ENCODE measurements around the gene RABGAP1L. TPM values are rescaled to one million over a fixed set of nuclear protein-coding genes. Genes with fewer than 3 reads are reported as not detected.
"Not testable (repeated sequence)": the region's sequence is repeated elsewhere in the genome, so short reads cannot be mapped to it uniquely, and the experiment has no call there.

The RABGAP1L gene
- total RNA-seq, 1 donor from 2014 or later = 19.3 TPM

GRCh38 chr1:174870319-174870718 is 711.0 kb downstream of the RABGAP1L start:
- no peak for DNase-seq (ENCODE audit: low read depth in 2 of 2)

GRCh38 chr1:174871886-174872285 is 712.6 kb downstream of the RABGAP1L start:
- no peak for DNase-seq (ENCODE audit: low read depth in 2 of 2)

- DNase-seq (ENCODE audit: low read depth in 2 of 2) = no peak
Measured at GRCh38 chr1:174872615-174873058, 713.3 kb downstream of the RABGAP1L start.

GRCh38 chr1:174874331-174875053 is 715.2 kb downstream of the RABGAP1L start:
- no peak for DNase-seq (ENCODE audit: low read depth in 2 of 2)

GRCh38 chr1:174875306-174875705 is 716.0 kb downstream of the RABGAP1L start:
- DNase-seq (ENCODE audit: low read depth in 2 of 2) = no peak

GRCh38 chr1:174877208-174877673 is 717.9 kb downstream of the RABGAP1L start:
- no peak for DNase-seq (ENCODE audit: low read depth in 2 of 2)

GRCh38 chr1:174880171-174880570 is 720.9 kb downstream of the RABGAP1L start:
- DNase-seq (ENCODE audit: low read depth in 2 of 2) = no peak

GRCh38 chr1:174883409-174883808 is 724.1 kb downstream of the RABGAP1L start:
- DNase-seq (ENCODE audit: low read depth in 2 of 2) = peak in 1 of 2 donors; percentile 13

GRCh38 chr1:174884038-174884437 is 724.7 kb downstream of the RABGAP1L start:
- DNase-seq (ENCODE audit: low read depth in 2 of 2) = no peak

- no peak for DNase-seq (ENCODE audit: low read depth in 2 of 2)
Measured at GRCh38 chr1:174884566-174884965, 725.2 kb downstream of the RABGAP1L start.

- DNase-seq (ENCODE audit: low read depth in 2 of 2) = no peak
Measured at GRCh38 chr1:174890024-174890423, 730.7 kb downstream of the RABGAP1L start.

GRCh38 chr1:174892016-174892415 is 732.7 kb downstream of the RABGAP1L start:
- no peak for DNase-seq (ENCODE audit: low read depth in 2 of 2)

GRCh38 chr1:174894117-174894762 is 734.9 kb downstream of the RABGAP1L start:
- no peak for DNase-seq (ENCODE audit: low read depth in 2 of 2)

- DNase-seq (ENCODE audit: low read depth in 2 of 2) = not testable (repeated sequence)
Measured at GRCh38 chr1:174895610-174896009, 736.3 kb downstream of the RABGAP1L start.

- DNase-seq (ENCODE audit: low read depth in 2 of 2) = no peak
Measured at GRCh38 chr1:174898102-174898797, 738.9 kb downstream of the RABGAP1L start.

GRCh38 chr1:174900317-174900716 is 741.0 kb downstream of the RABGAP1L start:
- DNase-seq (ENCODE audit: low read depth in 2 of 2) = no peak

- no peak for DNase-seq (ENCODE audit: low read depth in 2 of 2)
Measured at GRCh38 chr1:174902531-174903099, 743.3 kb downstream of the RABGAP1L start.

- no peak for DNase-seq (ENCODE audit: low read depth in 2 of 2)
Measured at GRCh38 chr1:174911606-174912005, 752.3 kb downstream of the RABGAP1L start.

GRCh38 chr1:174912264-174912663 is 752.9 kb downstream of the RABGAP1L start:
- no peak for DNase-seq (ENCODE audit: low read depth in 2 of 2)

- no peak for DNase-seq (ENCODE audit: low read depth in 2 of 2)
Measured at GRCh38 chr1:174913225-174913903, 754.0 kb downstream of the RABGAP1L start.

- DNase-seq (ENCODE audit: low read depth in 2 of 2) = no peak
Measured at GRCh38 chr1:174914991-174915390, 755.7 kb downstream of the RABGAP1L start.
